Activated T-cell treated with anti-CD3 and anti-CD28 coated beads, Interleukin-2, amount 50 U/mL, for 72 hours (primary cell): ENCODE results near the gene GATB. TPM values are rescaled to one million over a fixed set of nuclear protein-coding genes. Genes with fewer than 3 reads are reported as not detected.

Source experiments
- ATAC-seq, 2 donors: fragments of 150-1000 bp; cut with Tn5 transposase; replicated peaks in 1 of 2; 2 replicates each; pipeline ENCODE4 v1.10.0; 2021; ENCODE audit warnings: moderate library complexity in 2 of 2, mild to moderate bottlenecking in 1 of 2
- DNase-seq, 2 donors: peaks; one replicate each; pipeline ENCODE4 v3.0.0; 2021 to 2022; ENCODE audit warnings: mixed read lengths in 1 of 2
- H3K27ac Mint-ChIP-seq: one replicate; pipeline ENCODE4 v1.8.0; 2022; ENCODE audit warnings: mild to moderate bottlenecking, moderate library complexity, mixed read lengths
- H3K27me3 Mint-ChIP-seq: one replicate; pipeline ENCODE4 v1.8.0; 2022; ENCODE audit warnings: low read depth, mixed read lengths
- H3K36me3 Mint-ChIP-seq, 2 donors: one replicate each; pipeline ENCODE4 v1.8.0; 2022; ENCODE audit warnings: mixed read lengths in 2 of 2, mild to moderate bottlenecking in 1 of 2; ENCODE audit not compliant: insufficient read depth in 2 of 2
- H3K4me1 Mint-ChIP-seq: one replicate; pipeline ENCODE4 v1.8.0; 2022; ENCODE audit warnings: low read depth, mixed read lengths
- H3K4me3 Mint-ChIP-seq, 2 donors: one replicate each; pipeline ENCODE4 v1.8.0; 2022; ENCODE audit warnings: mild to moderate bottlenecking in 2 of 2, mixed read lengths in 2 of 2, moderate library complexity in 2 of 2
- H3K9me3 Mint-ChIP-seq, 2 donors: one replicate each; pipeline ENCODE4 v1.8.0; 2022; ENCODE audit warnings: mixed read lengths in 2 of 2
- total RNA-seq, 2 donors: library from RNA; stranded (reverse); gene quantifications; one replicate each; pipeline ENCODE4 v1.2.3, GENCODE V29; 2022

The GATB gene
- total RNA-seq, 2 donors from 2014 or later: 15.4 to 19.5 TPM

DNA sequence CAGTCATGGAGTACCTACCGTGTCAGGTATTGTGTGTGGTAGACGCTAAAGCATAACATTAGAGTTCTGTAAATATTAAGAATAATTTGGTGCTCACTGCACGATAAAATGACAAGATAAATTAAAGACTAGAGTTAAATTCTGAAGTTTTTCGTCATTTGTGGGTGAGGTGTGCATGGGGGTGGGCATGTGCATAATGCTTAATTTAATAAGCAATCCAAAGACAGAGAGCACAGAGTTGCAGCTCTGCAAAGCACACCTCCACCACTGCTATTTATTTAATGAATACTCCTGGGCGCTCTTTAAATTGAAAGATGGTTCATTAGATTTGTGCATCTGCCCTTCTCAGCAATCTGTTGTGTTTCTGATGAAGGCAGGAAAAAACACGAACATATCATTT lies 62.6 kb downstream of the GATB start:
- no peaks in the 10 kb centered on the region for H3K27me3 Mint-ChIP-seq
- DNase-seq (no peak), ATAC-seq (no peak)
- H3K36me3 Mint-ChIP-seq: peaks cover 8 to 10% of the 10 kb centered on the region in 2 donors
- peaks cover 25% of the 10 kb centered on the region for H3K4me1 Mint-ChIP-seq
- no peaks in the 10 kb centered on the region for H3K9me3 Mint-ChIP-seq
- no peak overlapping the region for H3K4me3 Mint-ChIP-seq
- no peak overlapping the region for H3K27ac Mint-ChIP-seq

DNA sequence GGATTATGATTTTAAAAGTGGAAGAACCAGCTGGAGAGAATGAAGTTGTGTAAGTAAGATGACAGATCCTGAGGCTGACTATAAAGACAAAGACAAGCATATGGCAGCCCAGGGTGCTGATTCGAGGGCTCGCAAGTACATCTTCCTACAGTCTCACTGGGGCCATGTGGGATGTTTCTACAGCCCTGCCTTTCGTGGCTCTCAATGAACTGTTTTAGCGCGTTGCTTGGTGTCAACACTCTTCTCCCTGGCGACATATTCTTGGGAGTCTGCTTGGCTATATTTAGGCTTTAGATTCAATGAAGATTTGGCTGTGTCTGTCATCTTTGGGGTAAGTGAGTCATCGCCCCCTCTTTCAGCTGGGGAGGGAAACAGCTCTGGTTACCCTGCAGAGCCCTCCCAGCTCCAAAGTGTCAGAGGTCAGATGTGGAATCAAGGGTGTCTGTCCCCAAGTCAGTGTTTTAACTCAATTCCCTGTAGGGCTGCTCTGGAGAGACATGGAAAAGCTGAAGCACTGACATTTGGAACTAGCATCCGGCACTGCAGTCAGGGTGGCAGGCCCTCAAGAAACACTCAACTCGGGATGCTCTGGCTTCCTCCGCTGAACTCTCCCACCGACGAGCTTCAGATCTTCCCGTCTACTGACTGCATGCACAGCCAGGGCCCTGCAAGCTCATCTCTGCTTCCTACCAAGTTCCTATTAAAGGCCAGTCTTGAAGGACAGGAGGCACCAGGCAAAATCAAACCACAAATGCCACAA lies 65.7 kb downstream of the GATB start:
- H3K36me3 Mint-ChIP-seq: peaks cover 2 to 7% of the 10 kb centered on the region in 2 donors
- H3K4me3 Mint-ChIP-seq: no peak overlapping the region
- no peaks in the 10 kb centered on the region for H3K27me3 Mint-ChIP-seq
- no peak for DNase-seq
- peaks cover 6% of the 10 kb centered on the region for H3K4me1 Mint-ChIP-seq
- no peaks in the 10 kb centered on the region for H3K9me3 Mint-ChIP-seq
- no peak overlapping the region for H3K27ac Mint-ChIP-seq
- ATAC-seq: no peak

DNA sequence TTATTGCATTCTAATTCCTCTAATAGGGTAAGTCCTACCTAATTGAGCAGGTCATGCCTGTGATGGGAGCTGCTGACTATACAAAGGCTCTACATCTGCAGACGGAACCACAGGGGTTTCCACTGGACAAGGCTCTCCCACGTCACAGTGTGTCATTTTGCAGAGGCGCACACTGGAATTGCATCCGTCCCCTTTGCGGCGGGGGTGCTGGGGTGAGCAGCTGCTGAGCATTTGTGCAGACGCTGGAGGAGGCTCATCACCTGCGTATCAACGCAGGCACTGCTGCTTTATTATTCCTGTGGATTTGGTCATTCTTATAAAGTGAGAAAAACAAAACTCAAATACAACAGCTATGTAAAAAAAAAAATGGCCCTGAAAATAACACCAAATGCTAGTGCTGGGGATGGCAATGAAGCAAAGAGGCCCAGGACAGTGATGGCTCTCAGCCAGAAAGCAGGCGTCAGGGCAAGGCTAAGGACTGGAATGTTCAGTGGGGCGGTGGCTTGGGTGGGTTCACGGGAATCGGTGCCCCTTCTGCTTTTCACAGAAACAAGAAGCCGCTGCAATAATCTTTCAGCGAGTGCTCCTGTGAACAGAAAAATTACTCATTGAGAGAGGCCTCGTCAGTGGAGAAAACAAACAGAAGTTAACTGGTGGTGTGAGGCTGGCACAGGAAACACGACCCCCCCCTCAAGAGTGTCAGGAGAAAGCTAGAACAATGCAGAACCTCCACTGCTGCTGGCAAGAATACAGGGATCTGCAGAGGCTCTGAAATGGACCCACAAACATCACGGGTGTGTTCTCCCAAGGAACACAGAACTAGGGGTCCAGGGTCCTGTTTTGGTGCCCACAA lies 67.8 kb downstream of the GATB start:
- no peak for ATAC-seq
- no peaks in the 10 kb centered on the region for H3K27me3 Mint-ChIP-seq
- peaks cover under 1 to 1% of the 10 kb centered on the region in 2 donors for H3K36me3 Mint-ChIP-seq
- no peak overlapping the region for H3K27ac Mint-ChIP-seq
- no peaks in the 10 kb centered on the region for H3K4me1 Mint-ChIP-seq
- H3K9me3 Mint-ChIP-seq: no peaks in the 10 kb centered on the region
- H3K4me3 Mint-ChIP-seq: no peak overlapping the region
- DNase-seq: no peak

DNA sequence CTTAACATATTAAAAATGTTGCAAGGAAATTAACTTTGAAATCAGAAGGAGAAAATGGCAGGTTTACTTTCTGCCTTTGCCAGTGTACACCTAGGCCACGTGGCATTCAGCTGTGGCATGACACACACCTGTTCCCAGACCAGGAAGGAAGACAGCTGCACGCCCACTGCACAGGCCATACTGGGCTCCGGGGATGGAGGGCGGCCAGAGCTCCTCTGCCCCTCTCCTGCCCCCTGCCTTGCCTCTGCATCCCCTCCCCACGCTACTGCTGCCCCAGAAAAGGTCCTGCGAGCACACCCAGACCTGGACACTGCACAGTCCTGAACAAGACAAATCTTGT lies 68.4 kb downstream of the GATB start:
- Mint-ChIP-seq H3K36me3 (peaks cover 0 to 1% of the 10 kb centered on the region in 2 donors), H3K9me3 (no peaks in the 10 kb centered on the region), H3K27me3 (no peaks in the 10 kb centered on the region), H3K4me1 (no peaks in the 10 kb centered on the region), H3K4me3 (no peak overlapping the region), H3K27ac (no peak overlapping the region)
- no peak for DNase-seq
- no peak for ATAC-seq

DNA sequence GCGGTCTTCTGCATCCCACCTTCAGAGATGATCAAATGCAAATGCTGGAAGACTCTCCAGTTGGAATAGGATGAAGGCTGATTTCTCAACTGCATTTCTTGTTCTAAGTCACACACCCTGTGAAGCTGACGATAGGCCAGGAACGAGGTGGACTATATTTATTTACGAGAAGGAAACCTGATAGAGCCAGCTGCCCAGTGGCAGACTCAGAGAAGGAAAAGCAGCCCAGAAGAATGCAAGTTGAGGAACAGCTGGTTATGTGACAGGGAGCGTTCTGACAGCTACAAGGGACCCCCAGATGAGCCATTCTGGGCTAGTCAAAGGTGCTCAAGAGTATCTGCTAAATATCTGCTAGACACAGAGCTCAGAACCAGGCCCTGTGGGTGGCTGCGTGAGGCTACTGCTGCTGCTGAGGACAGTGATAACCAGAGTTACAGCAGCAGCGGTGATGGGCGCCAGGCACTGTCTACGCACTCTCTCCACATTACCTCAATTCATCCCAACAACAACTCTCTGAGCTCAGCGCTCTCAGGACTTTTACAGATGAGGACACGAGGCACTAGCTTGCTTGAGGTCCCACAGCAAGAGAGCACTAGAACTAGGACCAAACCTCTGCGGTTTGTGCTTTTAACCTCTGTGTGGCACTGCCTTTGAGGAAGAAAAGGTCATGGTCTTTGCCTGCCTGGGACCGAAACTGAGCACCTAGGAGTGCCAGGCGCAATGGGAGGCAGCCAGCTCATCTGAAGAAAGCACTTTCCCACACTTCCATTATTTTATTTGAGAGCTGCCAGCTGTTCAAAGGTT lies 69.0 kb downstream of the GATB start:
- ATAC-seq: no peak

DNA sequence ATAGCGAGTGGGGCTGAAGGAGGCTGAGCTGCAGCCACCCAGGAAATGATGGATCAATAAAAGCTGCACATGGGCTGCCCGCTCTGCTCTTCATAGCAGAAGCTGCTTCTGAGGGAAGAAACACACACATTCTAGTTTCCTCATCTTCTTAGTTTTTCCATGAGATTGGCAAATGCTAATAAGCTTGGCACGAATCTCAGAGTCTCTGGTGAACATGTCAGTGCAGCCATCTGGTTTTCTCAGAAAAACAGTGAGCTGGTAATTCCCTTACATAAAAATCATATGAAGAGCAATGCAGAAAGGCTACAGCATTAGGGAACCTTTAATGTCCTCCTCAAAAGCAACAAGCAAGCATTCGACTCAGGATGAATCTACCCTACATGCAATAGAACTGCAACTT lies 69.9 kb downstream of the GATB start:
- no peaks in the 10 kb centered on the region for H3K9me3 Mint-ChIP-seq
- ATAC-seq (no peak), DNase-seq (no peak)
- no peak overlapping the region for H3K4me3 Mint-ChIP-seq
- no peaks in the 10 kb centered on the region for H3K27me3 Mint-ChIP-seq
- no peaks in the 10 kb centered on the region for H3K36me3 Mint-ChIP-seq
- H3K27ac Mint-ChIP-seq: no peak overlapping the region
- H3K4me1 Mint-ChIP-seq: no peaks in the 10 kb centered on the region

More for the DNA sequence above, 69.0 kb downstream of the GATB start:
- no peaks in the 10 kb centered on the region for H3K4me1 Mint-ChIP-seq
- H3K9me3 Mint-ChIP-seq: no peaks in the 10 kb centered on the region
- no peak overlapping the region for H3K4me3 Mint-ChIP-seq
- no peak overlapping the region for H3K27ac Mint-ChIP-seq
- DNase-seq: no peak
- no peaks in the 10 kb centered on the region for H3K36me3 Mint-ChIP-seq
- no peaks in the 10 kb centered on the region for H3K27me3 Mint-ChIP-seq

DNA sequence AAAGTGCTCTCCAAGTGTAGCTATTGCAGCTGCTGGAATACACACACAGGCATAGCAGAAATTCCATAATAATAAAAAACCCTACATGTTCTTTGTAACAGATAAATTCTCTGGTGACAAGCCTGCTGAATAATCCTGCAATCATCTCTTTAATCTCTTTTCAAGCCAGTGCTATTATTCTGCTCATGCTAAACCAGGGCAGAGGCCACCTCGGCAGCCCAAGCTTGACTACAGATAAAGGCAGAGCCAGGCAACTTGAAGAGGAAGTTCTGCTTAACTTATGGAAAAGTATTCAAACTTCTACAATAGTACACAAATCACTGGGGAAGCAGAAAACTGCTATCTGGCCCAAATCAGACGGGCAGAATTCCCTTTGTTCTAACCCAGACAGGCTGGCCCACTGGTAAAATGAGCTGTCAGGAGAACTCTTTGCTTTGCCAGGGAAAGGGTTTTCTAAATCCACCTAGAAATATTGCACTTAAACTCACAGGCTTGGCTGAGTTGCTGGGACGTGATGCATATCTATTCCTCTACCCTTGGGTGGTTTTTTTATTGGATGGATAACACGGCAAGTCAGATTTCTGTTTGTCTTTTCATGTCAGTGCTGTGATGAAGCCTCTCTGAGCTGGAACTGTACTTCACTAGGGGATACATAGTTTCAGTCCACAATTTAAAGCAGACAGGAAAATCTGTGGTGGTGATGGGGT lies 70.5 kb downstream of the GATB start:
- Mint-ChIP-seq H3K4me1 (no peaks in the 10 kb centered on the region), H3K36me3 (no peaks in the 10 kb centered on the region), H3K27me3 (no peaks in the 10 kb centered on the region), H3K27ac (no peak overlapping the region), H3K4me3 (no peak overlapping the region), H3K9me3 (no peaks in the 10 kb centered on the region)
- DNase-seq (no peak), ATAC-seq (no peak)

DNA sequence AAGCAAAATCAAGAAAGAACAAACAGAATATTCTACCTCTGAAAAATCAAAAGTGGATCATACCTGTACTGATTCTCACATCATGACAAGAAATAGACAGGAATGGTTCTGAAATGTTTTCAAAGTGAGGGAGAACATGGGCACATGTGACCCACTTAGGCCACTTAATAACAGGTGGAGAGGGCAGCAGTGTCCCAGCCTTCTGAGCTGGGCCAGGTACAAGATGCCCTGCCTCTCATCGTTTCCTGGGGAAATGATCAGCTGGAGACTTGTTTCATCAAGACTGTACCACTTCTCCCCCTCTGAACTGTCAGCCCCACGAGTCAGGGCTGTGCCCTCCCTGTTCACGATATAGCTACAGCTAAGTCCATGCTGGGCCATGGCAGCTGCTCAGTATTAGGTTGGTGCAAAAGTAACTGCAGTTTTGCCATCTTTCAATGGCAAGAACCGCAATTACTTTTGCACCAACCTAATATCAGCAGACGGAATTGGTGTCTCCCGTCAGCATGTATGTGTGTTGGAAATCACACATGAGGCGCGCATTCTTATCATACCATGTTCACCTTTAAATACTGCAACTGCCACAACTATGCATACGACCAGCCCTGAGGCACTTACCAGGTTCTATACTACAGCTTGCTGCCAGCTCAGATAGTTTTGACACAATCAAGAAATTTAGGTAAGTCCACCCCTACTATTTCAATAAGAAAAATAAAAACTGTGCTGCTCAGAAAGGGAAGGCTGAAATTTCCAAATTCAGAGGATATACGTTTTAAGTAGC lies 71.4 kb downstream of the GATB start:
- H3K4me3 Mint-ChIP-seq: no peak overlapping the region
- H3K27ac Mint-ChIP-seq: no peak overlapping the region
- H3K36me3 Mint-ChIP-seq: no peaks in the 10 kb centered on the region

DNA sequence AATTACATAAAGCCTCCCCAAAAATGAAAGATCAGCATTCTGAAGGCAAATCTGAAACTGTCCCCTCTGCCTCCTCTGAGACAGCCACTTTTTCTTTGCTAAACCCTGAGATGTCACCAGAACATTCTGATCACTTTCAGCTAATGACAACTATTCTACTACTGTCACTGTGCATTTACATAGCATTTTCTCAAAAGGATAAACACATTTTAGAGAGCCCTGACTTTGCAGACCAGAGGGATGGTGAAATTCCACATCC lies 72.1 kb downstream of the GATB start:
- no peaks in the 10 kb centered on the region for H3K4me1 Mint-ChIP-seq
- H3K9me3 Mint-ChIP-seq: no peaks in the 10 kb centered on the region
- H3K27me3 Mint-ChIP-seq: no peaks in the 10 kb centered on the region
- H3K36me3 Mint-ChIP-seq: no peaks in the 10 kb centered on the region
- ATAC-seq: no peak
- DNase-seq: no peak
- H3K27ac Mint-ChIP-seq: no peak overlapping the region
- H3K4me3 Mint-ChIP-seq: no peak overlapping the region

More for the DNA sequence above, 71.4 kb downstream of the GATB start:
- DNase-seq (no peak), ATAC-seq (no peak)
- no peaks in the 10 kb centered on the region for H3K27me3 Mint-ChIP-seq
- H3K9me3 Mint-ChIP-seq: no peaks in the 10 kb centered on the region
- no peaks in the 10 kb centered on the region for H3K4me1 Mint-ChIP-seq

DNA sequence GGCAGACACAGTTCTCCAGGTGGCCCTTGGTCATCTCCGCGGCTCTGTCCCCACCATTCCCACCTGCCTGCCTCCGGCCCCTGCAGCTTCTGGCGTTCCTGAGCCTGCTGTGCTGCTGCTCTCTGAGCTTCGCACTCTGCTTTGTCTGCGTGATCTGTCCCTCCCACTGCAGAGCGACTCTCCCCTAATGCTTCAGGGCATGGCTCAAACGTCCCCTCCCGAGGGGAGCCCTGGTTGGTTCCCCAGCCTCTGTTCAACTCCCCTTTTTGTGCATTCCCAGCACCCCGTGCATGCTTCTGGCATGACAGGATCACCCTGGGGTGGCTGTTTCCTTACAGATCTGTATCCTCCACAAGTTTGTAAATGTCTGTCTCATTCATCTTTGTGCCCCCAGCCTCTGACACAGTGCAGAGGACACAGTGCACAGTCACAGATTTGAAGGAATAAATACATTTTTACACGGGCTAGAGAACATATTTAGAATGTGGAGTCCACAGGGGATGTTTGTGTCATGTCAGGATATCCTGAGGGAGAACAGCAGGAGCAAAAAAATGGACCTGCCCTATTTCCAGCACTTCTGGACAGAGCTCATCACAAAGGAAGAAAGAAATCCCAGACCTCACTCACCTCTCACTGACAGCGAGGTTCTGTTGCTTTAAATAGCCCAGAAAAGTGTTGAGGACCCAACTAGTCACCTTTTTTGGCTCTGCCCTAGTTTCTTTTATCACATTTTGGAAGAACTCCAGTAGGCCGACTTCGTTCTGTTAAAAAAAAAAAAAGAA lies 72.6 kb downstream of the GATB start:
- Mint-ChIP-seq H3K27me3 (no peaks in the 10 kb centered on the region), H3K4me1 (no peaks in the 10 kb centered on the region), H3K4me3 (no peak overlapping the region), H3K36me3 (no peaks in the 10 kb centered on the region), H3K27ac (no peak overlapping the region), H3K9me3 (no peaks in the 10 kb centered on the region)
- ATAC-seq (no peak), DNase-seq (no peak)

DNA sequence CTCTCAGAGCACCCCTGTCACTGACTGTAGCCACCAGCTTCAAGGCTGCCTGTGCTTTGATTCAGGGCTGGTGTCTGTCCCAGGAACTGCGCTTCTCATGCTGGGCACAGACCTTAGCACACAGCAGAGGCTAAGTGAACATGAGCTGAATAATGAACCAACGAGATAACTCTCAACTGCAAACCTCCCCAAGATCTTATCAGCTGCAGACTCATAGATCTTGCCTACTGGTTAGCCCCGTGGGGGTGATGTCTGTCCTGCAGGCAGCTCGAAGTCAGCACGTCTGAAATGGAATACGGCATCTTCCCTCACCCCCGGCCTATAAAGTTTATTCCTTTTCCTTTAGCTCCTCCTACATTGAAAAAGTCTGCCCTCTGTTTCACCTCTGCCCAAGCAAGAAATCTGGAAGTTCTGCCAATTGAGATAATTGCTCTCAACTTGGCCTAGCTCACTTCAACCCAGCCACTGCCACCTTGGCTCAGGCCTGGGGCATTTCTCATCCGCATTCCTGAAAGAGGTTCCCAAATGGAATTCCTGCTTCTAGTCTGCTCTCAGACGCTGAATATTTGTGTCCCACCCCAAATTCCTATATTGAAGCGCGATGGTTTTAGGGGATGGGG lies 73.7 kb downstream of the GATB start:
- Mint-ChIP-seq H3K4me1 (no peaks in the 10 kb centered on the region), H3K27ac (no peak overlapping the region), H3K4me3 (no peak overlapping the region), H3K36me3 (peaks cover 0 to 1% of the 10 kb centered on the region in 2 donors), H3K9me3 (no peaks in the 10 kb centered on the region), H3K27me3 (no peaks in the 10 kb centered on the region)
- no peak for ATAC-seq
- no peak for DNase-seq
